Activated T-cell treated with anti-CD3 and anti-CD28 coated beads, Interleukin-2, amount 50 U/mL, for 4 hours (primary cell): ENCODE results near the gene C9orf40. TPM values are rescaled to one million over a fixed set of nuclear protein-coding genes. Genes with fewer than 3 reads are reported as not detected.

Experiments used
- ATAC-seq, 2 donors: fragments of 200-7000 bp; cut with Tn5 transposase; one replicate each; pipeline ENCODE4 v1.10.0; 2021
- DNase-seq: peaks from one replicate; pipeline ENCODE4 v3.0.0-alpha.2; 2020
- H3K27me3 Mint-ChIP-seq: one replicate; pipeline ENCODE4 v1.8.0; 2021; ENCODE audit warnings: low read depth, mixed read lengths
- H3K36me3 Mint-ChIP-seq: one replicate; pipeline ENCODE4 v1.8.0; 2022; ENCODE audit warnings: mixed read lengths; ENCODE audit not compliant: insufficient read depth
- H3K4me1 Mint-ChIP-seq: one replicate; pipeline ENCODE4 v1.8.0; 2021; ENCODE audit warnings: low read depth, mixed read lengths
- H3K4me3 Mint-ChIP-seq: one replicate; pipeline ENCODE4 v1.8.0; 2021; ENCODE audit warnings: mild to moderate bottlenecking, moderate library complexity, mixed read lengths
- H3K9me3 Mint-ChIP-seq: one replicate; pipeline ENCODE4 v1.8.0; 2021; ENCODE audit warnings: mixed read lengths
- total RNA-seq, 3 donors: library from RNA; stranded (reverse); gene quantifications; one replicate each; pipeline ENCODE4 v1.2.1, GENCODE V29; 2021

The C9orf40 gene, protein sequence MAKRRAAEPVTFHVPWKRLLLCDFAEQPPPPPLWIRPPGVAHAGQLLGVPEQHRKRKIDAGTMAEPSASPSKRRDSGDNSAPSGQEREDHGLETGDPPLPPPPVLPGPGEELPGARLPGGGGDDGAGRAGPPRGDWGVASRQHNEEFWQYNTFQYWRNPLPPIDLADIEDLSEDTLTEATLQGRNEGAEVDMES
- total RNA-seq, result 10 to 100 TPM; 11.8 to 13.7 (median 13.5) TPM

- H3K4me1 Mint-ChIP-seq, result peaks cover 14% of the 10 kb centered on the region
- H3K27me3 Mint-ChIP-seq, result no peaks in the 10 kb centered on the region
- DNase-seq (peak; percentile 91), ATAC-seq (peak; percentile 95 to 98)
- peaks cover 3% of the 10 kb centered on the region for H3K36me3 Mint-ChIP-seq
- H3K9me3 Mint-ChIP-seq, result no peaks in the 10 kb centered on the region
- peak within 1 kb of the TSS; percentile 97 for H3K4me3 Mint-ChIP-seq
These were observed at the start of gene C9orf40 for GRCh38 chr9:74952201-74953151. Gene C9orf40 (minus strand): TSS chr9:74952912. CDS start chr9:74952611, 301 bp downstream.

DNA sequence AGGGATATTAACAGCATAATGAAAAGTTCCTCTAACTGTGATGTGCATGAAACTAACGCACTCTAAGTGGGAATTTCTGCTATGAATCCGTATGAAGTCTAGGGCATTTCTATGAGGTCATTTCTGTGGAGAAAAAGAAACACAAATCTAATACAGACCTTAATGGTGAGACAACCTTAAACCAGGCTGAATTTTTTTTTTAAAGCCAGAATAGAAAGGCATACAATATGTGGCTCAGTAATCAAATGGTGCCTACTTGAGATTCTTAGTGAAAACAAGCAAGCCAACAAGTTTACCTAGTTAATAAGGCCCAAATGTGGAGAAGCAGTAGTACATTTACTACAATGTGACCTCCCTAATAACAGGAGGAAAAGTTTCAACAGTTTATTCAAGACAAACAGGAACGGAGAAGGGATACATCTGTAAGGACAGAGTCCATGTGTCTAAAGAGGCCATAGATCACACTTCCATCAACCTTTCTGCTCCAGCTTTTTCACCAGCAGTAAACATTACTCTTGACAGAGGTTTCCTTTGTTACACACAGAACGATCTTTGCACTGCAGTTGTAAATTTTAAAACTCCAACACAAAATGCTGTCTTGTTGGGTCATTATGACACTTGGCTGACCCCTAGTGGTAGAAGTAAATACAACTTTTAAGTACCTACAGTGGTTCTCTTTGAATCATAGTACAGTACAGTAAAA, 49.2 kb upstream of the C9orf40 start:
- no peaks in the 10 kb centered on the region for H3K4me1 Mint-ChIP-seq
- H3K9me3 Mint-ChIP-seq, result no peaks in the 10 kb centered on the region
- DNase-seq (no peak), ATAC-seq (peak; percentile 78 to 84)
- H3K4me3 Mint-ChIP-seq, result no peak overlapping the region
- no peaks in the 10 kb centered on the region for H3K27me3 Mint-ChIP-seq
- H3K36me3 Mint-ChIP-seq, result peaks cover 15% of the 10 kb centered on the region

DNA sequence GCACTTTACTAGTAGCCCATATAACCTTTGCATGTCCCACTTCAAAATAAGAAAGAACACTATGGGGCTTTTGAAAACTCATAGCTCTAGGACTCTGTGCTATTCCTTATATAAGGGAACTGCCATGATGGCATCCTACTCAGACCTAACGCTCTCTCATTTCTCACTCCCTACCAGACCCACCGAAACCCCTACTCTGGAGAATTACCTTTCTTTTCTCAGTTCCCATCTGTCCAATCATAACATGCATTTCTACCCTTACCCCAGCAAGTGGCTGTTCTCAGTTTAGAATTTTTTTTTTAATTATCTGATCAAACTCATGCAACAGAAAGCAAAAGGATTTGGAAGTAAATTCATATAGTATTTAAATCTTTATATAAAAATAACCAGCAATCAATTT, 48.1 kb upstream of the C9orf40 start:
- H3K4me3 Mint-ChIP-seq, result no peak overlapping the region
- no peaks in the 10 kb centered on the region for H3K9me3 Mint-ChIP-seq
- no peak for ATAC-seq
- H3K27me3 Mint-ChIP-seq, result no peaks in the 10 kb centered on the region
- DNase-seq, result no peak
- peaks cover 21% of the 10 kb centered on the region for H3K36me3 Mint-ChIP-seq
- H3K4me1 Mint-ChIP-seq, result no peaks in the 10 kb centered on the region

DNA sequence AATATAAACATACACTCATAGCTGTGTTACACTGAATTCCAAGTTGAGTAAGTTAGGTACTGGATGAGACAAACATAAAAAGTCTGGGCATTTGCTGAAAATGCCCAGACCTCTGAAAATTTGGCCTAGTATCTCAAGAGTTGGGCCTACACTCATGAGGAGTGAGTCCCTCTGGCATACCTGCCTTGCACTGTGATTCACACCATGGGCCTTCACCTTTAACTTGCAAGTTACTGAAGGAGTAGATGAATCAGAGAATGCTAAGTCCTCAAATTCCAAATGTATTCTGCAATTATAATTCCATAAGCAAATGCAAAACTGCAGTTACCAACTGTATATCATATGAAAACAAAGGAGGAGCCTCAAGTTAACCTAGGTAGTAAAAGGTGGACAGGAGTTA, 32.3 kb upstream of the C9orf40 start:
- DNase-seq (no peak), ATAC-seq (no peak)
- Mint-ChIP-seq H3K9me3 (no peaks in the 10 kb centered on the region), H3K4me1 (no peaks in the 10 kb centered on the region), H3K4me3 (no peak overlapping the region), H3K27me3 (no peaks in the 10 kb centered on the region), H3K36me3 (peaks cover 40% of the 10 kb centered on the region)

DNA sequence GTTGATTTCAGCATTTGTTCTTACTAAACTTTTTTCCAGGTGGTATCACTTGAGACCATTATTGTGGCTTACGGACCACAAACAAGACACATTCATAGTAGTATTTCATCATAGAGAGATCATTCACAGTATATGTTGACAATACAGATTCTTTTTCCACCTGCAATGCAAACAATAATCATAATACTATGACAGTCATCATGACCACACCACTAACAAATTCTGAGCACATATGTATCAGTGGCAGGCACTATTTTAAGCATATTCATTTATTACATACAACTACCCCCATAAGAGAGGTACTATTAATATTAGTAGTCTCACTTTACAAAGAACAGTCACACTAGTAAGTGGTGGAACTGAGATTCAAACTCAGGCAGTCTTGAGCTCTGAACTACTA, 31.0 kb upstream of the C9orf40 start:
- H3K36me3 Mint-ChIP-seq, result peaks cover 38% of the 10 kb centered on the region
- DNase-seq (no peak), ATAC-seq (no peak)
- H3K27me3 Mint-ChIP-seq, result no peaks in the 10 kb centered on the region
- no peaks in the 10 kb centered on the region for H3K9me3 Mint-ChIP-seq
- no peak overlapping the region for H3K4me3 Mint-ChIP-seq
- H3K4me1 Mint-ChIP-seq, result no peaks in the 10 kb centered on the region

DNA sequence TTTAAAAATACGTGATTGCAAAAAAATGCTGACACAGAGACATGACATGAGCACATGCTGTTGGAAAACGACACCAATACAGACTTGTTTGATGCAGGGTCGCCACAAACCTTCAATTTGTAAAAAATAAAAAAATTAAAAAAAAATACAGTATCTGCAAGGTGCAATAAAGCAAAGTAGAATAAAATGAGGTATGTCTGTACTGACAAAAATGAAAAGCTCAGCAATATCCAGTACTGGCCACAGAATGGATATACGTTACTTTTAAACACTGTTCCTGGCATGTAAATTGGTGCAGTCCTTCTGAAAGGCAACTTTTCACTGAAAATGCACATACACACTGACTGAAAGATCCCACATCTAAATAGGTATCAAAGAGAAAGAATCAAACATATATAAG, 27.1 kb upstream of the C9orf40 start:
- H3K9me3 Mint-ChIP-seq, result no peaks in the 10 kb centered on the region
- H3K36me3 Mint-ChIP-seq, result peaks cover 45% of the 10 kb centered on the region
- no peaks in the 10 kb centered on the region for H3K4me1 Mint-ChIP-seq
- DNase-seq (no peak), ATAC-seq (no peak)
- no peak overlapping the region for H3K4me3 Mint-ChIP-seq
- H3K27me3 Mint-ChIP-seq, result no peaks in the 10 kb centered on the region

DNA sequence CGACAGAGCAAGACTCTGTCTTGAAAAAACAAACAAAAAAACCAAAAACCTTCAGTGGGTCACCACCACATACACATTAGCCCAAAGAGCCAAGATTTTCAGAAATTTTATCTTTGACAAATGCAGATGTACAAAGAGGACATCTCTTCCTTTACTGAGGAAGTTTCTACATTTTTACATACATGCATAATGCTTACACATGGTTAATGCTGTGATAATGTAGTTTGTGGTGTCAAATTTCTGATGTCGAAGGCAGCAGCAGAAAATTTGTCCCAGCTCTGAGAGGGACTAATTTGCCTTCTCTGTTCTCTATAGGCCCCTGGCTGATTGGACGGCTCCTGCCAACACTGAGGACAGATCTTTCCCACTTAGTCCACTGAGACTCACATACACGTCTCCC, 24.6 kb upstream of the C9orf40 start:
- peaks cover 35% of the 10 kb centered on the region for H3K36me3 Mint-ChIP-seq
- ATAC-seq (no peak), DNase-seq (no peak)
- H3K27me3 Mint-ChIP-seq, result no peaks in the 10 kb centered on the region
- H3K4me3 Mint-ChIP-seq, result no peak overlapping the region
- H3K9me3 Mint-ChIP-seq, result no peaks in the 10 kb centered on the region
- peaks cover 6% of the 10 kb centered on the region for H3K4me1 Mint-ChIP-seq

GRCh38 chr9:74975538-74975937, 22.8 kb upstream of the C9orf40 start:
- ATAC-seq (no peak), DNase-seq (no peak)
- H3K36me3 Mint-ChIP-seq, result peaks cover 31% of the 10 kb centered on the region
- H3K9me3 Mint-ChIP-seq, result no peaks in the 10 kb centered on the region
- peaks cover 6% of the 10 kb centered on the region for H3K4me1 Mint-ChIP-seq
- no peak overlapping the region for H3K4me3 Mint-ChIP-seq
- H3K27me3 Mint-ChIP-seq, result no peaks in the 10 kb centered on the region

- no peak for ATAC-seq
- no peaks in the 10 kb centered on the region for H3K9me3 Mint-ChIP-seq
- H3K4me3 Mint-ChIP-seq, result no peak overlapping the region
- peaks cover 6% of the 10 kb centered on the region for H3K4me1 Mint-ChIP-seq
- peaks cover 24% of the 10 kb centered on the region for H3K36me3 Mint-ChIP-seq
- no peaks in the 10 kb centered on the region for H3K27me3 Mint-ChIP-seq
- DNase-seq, result no peak
These were observed 21.8 kb upstream of the C9orf40 start for GRCh38 chr9:74974558-74974957.

DNA sequence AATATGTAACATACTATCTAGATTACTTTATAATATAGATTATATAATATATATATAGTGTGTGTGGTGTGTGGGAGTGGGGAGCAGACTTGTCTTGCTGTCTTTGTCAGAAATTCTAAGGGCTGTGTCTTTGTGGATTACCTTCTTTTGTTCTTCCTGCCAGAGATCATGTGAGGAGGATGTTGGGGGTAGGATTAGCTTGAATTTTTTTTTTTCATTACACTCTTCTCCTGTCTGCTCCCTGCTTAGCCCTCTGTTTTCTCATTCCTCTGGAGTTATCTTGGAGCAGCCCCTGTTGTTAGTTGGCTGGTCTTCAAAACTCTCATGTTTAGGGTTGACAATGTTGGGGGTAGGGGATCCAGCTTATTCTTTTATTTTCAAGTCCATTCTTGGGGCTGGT, 21.0 kb upstream of the C9orf40 start:
- no peaks in the 10 kb centered on the region for H3K9me3 Mint-ChIP-seq
- peaks cover 24% of the 10 kb centered on the region for H3K36me3 Mint-ChIP-seq
- H3K4me1 Mint-ChIP-seq, result peaks cover 6% of the 10 kb centered on the region
- ATAC-seq, result no peak
- no peak overlapping the region for H3K4me3 Mint-ChIP-seq
- no peak for DNase-seq
- no peaks in the 10 kb centered on the region for H3K27me3 Mint-ChIP-seq

- Mint-ChIP-seq H3K4me1 (peaks cover 3% of the 10 kb centered on the region), H3K4me3 (no peak overlapping the region), H3K36me3 (peaks cover 35% of the 10 kb centered on the region), H3K27me3 (no peaks in the 10 kb centered on the region), H3K9me3 (peaks cover 26% of the 10 kb centered on the region)
- DNase-seq (no peak), ATAC-seq (no peak)
These were observed 10.3 kb upstream of the C9orf40 start for GRCh38 chr9:74963056-74963455.

- ATAC-seq (no peak), DNase-seq (no peak)
- Mint-ChIP-seq H3K9me3 (peaks cover 26% of the 10 kb centered on the region), H3K36me3 (peaks cover 34% of the 10 kb centered on the region), H3K27me3 (no peaks in the 10 kb centered on the region), H3K4me1 (peaks cover 3% of the 10 kb centered on the region), H3K4me3 (no peak overlapping the region)
These were observed 8.8 kb upstream of the C9orf40 start for GRCh38 chr9:74961496-74961895.

DNA sequence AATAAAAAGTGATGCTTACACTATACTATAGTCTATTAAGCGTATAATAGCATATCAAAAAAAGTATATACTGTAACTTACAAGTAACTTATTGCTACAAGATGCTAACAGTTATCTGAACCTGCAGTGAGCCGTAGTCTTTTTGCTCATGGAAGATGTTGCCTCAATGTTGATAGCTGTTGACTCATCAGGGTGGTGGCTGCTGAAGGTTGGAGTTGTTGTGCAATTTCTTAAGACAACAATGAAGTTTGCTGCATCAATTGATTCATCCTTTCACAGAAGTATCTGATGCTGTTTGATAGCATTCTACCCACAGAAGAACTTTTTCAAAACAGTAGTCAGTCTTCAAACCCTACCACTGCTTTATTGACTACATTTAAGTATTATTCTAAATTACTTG, 7.8 kb upstream of the C9orf40 start:
- Mint-ChIP-seq H3K9me3 (peaks cover 26% of the 10 kb centered on the region), H3K27me3 (no peaks in the 10 kb centered on the region), H3K4me1 (peaks cover 3% of the 10 kb centered on the region), H3K36me3 (peaks cover 32% of the 10 kb centered on the region), H3K4me3 (no peak overlapping the region)
- DNase-seq (no peak), ATAC-seq (no peak)

GRCh38 chr9:74958587-74958986, 5.9 kb upstream of the C9orf40 start:
- ATAC-seq, result no peak

More at GRCh38 chr9:74958587-74958986, 5.9 kb upstream of the C9orf40 start:
- Mint-ChIP-seq H3K27me3 (no peaks in the 10 kb centered on the region), H3K9me3 (peaks cover 22% of the 10 kb centered on the region), H3K4me1 (peaks cover 4% of the 10 kb centered on the region), H3K4me3 (no peak overlapping the region), H3K36me3 (peaks cover 23% of the 10 kb centered on the region)
- no peak for DNase-seq
